Ascending aorta (tissue), 2 donors: ENCODE data around the gene RPL13. TPM values are rescaled to one million over a fixed set of nuclear protein-coding genes. Genes with fewer than 3 reads are reported as not detected.

ENCODE experiments used
- DNase-seq, 2 donors: peaks; one replicate each; pipeline ENCODE4 v3.0.0-alpha.2; 2019; ENCODE audit warnings: low spot score in 2 of 2
- H3K27ac ChIP-seq, 2 donors: fragments of 200-600 bp; sonication (generic); one replicate each; pipeline ENCODE4 v1.5.1; 2016 to 2017; ENCODE audit warnings: mild to moderate bottlenecking in 1 of 2
- H3K27me3 ChIP-seq: fragments of 200-600 bp; sonication (generic); one replicate; pipeline ENCODE4 v1.5.1; 2017
- H3K36me3 ChIP-seq, 2 donors: fragments of 200-600 bp; sonication (generic); one replicate each; pipeline ENCODE4 v1.5.1; 2016
- H3K4me1 ChIP-seq, 2 donors: fragments of 200-600 bp; sonication (generic); one replicate each; pipeline ENCODE4 v1.5.1; 2016 to 2017; ENCODE audit warnings: mild to moderate bottlenecking in 1 of 2
- H3K4me3 ChIP-seq, 2 donors: fragments of 200-600 bp; sonication (generic); one replicate each; pipeline ENCODE4 v1.5.1; 2016 to 2017; ENCODE audit warnings: mild to moderate bottlenecking in 1 of 2
- H3K9me3 ChIP-seq, 2 donors: fragments of 200-600 bp; sonication (generic); one replicate each; pipeline ENCODE4 v1.5.1; 2016
- intact Hi-C: fragments of 100-400 bp; cut with DNase I; formaldehyde crosslinking; loops from one replicate; pipeline ENCODE4 v1.15.1; 2023
- total RNA-seq: library from RNA; depleted of rRNA; stranded (reverse); fragments of >200 nt; gene quantifications from one replicate; pipeline ENCODE4 v1.1.0, GENCODE V29; 2016
- TF ChIP-seq, protein P1 (sequence below), 3 experiments: fragments of 200-600 bp in 2 of 3; fragments of 450-650 bp in 1 of 3; sonication (generic) in 2 of 3; IDR thresholded peaks; one replicate each; pipeline ENCODE4 v1.5.1; 2016 to 2019; ENCODE audit warnings: antibody characterized with exemption in 3 of 3, mild to moderate bottlenecking in 1 of 3, moderate library complexity in 1 of 3

Gene RPL13
- total RNA-seq, 1 donor from 2014 or later, result 8,360 TPM

DNA sequence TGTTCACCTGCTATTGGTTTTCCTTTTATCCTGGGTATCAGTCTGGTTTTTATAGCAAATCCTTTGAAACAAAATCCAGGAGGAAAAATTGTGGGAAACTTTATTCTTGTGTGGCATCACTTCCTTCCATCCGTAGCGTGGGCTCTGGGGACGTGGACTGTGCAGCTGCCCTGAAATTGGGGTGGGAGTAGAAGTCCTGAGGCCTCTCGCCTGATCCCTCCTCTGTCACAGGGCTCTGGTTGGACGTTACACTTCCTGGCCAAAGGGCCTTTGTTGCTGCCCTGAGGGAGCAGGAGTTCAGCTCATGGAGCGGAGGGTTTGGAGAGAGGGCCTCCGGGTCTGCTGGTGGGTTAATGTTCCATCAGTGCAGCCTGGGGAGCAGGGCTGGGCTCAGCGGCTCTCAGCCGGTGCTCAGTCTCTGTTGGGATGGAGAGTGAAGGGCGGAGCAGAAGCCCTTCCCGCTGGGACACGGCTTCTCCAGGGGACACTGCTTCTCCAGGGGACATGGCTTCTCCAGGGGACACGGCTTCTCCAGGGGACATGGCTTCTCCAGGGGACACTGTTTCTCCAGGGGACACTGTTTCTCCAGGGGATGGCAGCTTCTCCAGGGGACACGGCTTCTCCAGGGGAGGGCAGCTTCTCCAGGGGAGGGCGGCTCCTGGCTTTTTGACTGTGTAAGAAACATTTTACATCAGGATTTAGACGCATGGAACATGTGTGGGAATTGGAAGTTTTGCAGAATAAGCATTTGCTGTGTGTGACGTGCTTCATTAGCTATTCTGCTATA, 15.2 kb upstream of the RPL13 start:
- Histone ChIP-seq H3K36me3 (peaks cover 59 to 80% of the 10 kb centered on the region in 2 donors), H3K27ac (no peak overlapping the region), H3K4me3 (no peak overlapping the region), H3K27me3 (no peaks in the 10 kb centered on the region), H3K4me1 (no peaks in the 10 kb centered on the region), H3K9me3 (no peaks in the 10 kb centered on the region)
- DNase-seq, result no peak
- intact Hi-C loops, result no loop called here
- TF ChIP-seq, protein P1, sequence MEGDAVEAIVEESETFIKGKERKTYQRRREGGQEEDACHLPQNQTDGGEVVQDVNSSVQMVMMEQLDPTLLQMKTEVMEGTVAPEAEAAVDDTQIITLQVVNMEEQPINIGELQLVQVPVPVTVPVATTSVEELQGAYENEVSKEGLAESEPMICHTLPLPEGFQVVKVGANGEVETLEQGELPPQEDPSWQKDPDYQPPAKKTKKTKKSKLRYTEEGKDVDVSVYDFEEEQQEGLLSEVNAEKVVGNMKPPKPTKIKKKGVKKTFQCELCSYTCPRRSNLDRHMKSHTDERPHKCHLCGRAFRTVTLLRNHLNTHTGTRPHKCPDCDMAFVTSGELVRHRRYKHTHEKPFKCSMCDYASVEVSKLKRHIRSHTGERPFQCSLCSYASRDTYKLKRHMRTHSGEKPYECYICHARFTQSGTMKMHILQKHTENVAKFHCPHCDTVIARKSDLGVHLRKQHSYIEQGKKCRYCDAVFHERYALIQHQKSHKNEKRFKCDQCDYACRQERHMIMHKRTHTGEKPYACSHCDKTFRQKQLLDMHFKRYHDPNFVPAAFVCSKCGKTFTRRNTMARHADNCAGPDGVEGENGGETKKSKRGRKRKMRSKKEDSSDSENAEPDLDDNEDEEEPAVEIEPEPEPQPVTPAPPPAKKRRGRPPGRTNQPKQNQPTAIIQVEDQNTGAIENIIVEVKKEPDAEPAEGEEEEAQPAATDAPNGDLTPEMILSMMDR (IDR thresholded peaks at IDR 0.05), result no peak

DNA sequence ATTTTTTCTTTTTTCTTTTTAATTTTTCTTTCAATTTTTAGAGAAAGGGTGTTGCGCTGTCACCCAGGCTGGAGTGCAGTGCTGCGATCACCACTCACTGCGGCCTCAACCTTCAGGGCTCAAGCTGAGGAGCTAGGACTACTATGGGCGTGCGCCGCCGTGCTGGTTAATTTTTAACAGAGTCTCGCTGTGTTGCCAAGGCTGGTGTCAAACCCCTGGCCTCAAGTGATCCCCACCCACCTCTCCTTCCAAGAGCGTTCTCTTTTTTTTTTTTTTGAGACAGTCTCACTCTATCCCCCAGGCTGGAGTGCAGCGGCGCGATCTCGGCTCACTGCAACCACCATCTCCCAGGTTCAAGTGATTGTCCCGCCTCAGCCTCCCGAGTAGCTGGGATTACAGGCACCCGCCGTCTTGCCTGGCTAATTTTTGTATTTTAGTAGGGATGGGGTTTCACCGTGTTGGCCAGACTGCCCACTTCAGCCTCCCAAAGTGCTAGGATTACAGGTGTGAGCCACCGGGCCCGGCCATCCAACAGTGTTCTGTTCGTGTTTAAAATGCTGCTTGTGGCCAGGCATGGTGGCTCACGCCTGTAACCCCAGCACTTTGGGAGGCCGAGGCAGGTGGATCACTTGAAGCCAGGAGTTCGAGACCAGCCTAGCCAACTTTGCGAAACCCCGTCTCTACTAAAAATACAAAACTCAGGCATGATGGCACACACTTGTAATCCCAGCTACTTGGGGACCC, 14.5 kb upstream of the RPL13 start:
- Histone ChIP-seq H3K4me3 (no peak overlapping the region), H3K36me3 (peaks cover 59 to 82% of the 10 kb centered on the region in 2 donors), H3K9me3 (no peaks in the 10 kb centered on the region), H3K27ac (no peak overlapping the region), H3K4me1 (no peaks in the 10 kb centered on the region), H3K27me3 (no peaks in the 10 kb centered on the region)
- TF ChIP-seq, protein P1 (IDR thresholded peaks at IDR 0.05), result no peak
- intact Hi-C loops, result no loop called here
- DNase-seq, result no peak

DNA sequence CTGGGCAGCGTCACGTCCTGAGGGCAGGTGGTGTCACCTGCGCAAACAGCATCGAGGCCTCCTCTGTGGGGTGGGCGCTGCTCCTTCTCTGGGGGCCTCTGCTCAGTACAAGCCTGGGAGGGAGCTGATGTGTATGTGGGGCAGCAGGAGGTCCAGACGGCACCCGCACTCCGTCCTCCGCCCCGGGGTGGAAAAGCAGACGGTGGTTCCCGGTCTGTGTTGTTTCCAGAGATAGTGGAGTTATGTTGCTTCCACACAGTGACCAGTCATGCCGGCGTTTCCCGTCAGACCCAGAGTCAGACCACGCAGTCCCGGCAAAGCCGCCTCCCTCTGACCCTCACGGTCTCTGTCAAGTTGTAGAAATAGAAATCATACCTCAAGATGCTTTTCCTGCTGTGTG, 13.7 kb upstream of the RPL13 start:
- Histone ChIP-seq H3K4me1 (no peaks in the 10 kb centered on the region), H3K27ac (no peak overlapping the region), H3K9me3 (no peaks in the 10 kb centered on the region), H3K4me3 (no peak overlapping the region), H3K36me3 (peaks cover 52 to 82% of the 10 kb centered on the region in 2 donors), H3K27me3 (no peaks in the 10 kb centered on the region)
- TF ChIP-seq, protein P1 (IDR thresholded peaks at IDR 0.05), result no peak
- no peak for DNase-seq
- intact Hi-C loops, result no loop called here

DNA sequence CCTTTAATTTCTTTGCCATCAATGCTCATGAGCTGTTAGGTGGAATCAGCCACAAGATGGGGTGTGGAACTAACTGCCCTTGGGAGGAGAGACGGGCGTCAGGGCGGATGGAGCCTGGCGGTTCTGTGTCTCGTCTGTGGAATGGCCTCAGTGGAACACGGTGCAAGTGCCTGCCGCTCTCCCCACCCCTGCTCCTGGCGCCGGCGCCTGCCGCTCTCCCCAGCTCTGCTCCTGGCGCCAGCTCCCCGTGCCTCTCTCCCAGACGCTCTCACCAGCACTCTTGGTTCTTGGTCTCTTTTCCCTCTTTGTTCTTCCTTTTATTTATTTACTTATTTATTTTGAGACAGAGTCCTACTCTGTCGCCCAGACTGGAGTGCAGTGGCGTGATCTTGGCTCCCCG, 13.2 kb upstream of the RPL13 start:
- Histone ChIP-seq H3K4me3 (no peak overlapping the region), H3K36me3 (peaks cover 54 to 84% of the 10 kb centered on the region in 2 donors), H3K9me3 (no peaks in the 10 kb centered on the region), H3K27ac (no peak overlapping the region), H3K27me3 (no peaks in the 10 kb centered on the region), H3K4me1 (no peaks in the 10 kb centered on the region)
- DNase-seq, result no peak
- TF ChIP-seq, protein P1 (IDR thresholded peaks at IDR 0.05), result no peak
- intact Hi-C loops, result no loop called here

DNA sequence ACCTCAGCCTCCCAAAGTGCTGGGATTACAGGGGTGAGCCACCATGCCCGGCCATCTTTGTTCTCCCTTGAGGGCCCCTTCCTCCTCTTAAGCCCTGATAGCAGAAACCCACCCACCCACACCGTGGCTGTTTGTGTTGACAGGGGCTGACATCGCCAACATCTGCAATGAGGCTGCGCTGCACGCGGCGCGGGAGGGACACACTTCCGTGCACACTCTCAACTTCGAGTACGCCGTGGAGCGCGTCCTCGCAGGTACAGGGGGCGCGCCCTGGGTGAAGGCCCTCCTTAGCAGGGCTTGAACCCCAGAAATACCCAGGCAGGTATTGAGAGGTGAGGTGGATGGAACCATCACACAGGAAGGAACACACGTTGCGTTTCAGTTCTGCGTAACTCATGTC, 12.6 kb upstream of the RPL13 start:
- no peaks in the 10 kb centered on the region for H3K27me3 ChIP-seq
- no peak overlapping the region for H3K27ac ChIP-seq
- no peak for DNase-seq
- H3K4me1 ChIP-seq, result no peaks in the 10 kb centered on the region
- no peak overlapping the region for H3K4me3 ChIP-seq
- intact Hi-C loops, result no loop called here
- peaks cover 60 to 90% of the 10 kb centered on the region in 2 donors for H3K36me3 ChIP-seq
- TF ChIP-seq, protein P1 (IDR thresholded peaks at IDR 0.05), result no peak
- no peaks in the 10 kb centered on the region for H3K9me3 ChIP-seq
